Measurements from ENCODE around the gene TRPV4. TPM values are rescaled to one million over a fixed set of nuclear protein-coding genes. Genes with fewer than 3 reads are reported as not detected.

The TRPV4 gene
- total and polyA plus RNA-seq, 2 donors (not counting 3 experiments of a cell fraction or from before 2014, with no cell fraction given): 8.8 to 22.3 TPM

DNA sequence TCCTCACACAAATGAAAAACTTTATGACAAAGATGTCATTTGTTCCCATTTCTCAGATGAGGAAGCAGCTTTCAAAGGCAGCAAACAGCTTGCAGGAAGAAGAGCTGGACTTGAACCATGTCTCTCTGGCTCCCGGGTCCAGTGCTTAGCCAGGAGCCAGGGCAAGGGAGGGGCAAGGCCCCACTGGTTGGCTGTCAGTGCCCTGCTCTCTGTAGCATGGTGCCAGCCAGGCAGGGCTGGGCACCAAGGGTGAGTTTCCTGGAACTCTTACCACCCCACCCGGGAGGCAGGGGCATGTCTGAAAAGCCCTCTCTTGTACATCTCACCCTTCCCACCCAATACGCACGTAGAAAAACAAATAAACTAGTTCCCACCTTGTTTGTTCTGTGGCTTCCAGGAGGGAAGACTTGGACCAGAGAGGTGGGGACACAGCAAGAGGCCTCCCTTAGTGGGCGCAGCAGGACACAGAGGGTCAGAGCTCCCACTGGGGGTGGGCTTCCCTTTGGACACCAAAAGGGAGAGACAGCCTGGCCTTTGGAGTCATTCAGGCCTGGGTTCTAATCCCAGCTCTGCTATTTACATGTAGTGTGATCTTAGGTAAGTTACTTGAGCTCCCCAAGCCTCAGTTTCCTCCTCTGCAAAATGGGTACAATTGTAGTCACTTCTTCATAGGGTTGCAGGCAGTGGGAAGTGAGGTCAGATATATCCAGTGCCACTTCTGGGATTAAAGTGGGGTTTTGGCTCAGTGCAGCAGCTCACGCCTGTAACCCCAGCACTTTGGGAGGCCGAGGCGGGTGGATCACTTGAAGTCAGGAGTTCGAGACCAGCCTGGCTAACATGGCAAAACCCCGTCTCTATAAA, 17.2 kb downstream of the TRPV4 start:
- no peaks in the 10 kb centered on the region for H3K9me1 ChIP-seq (replicated peaks; ENCODE audit: control insufficient read depth, extremely low read depth, insufficient read depth, low read length)
- no peak overlapping the region for H3K4me2 ChIP-seq (ENCODE audit: insufficient read depth, low read length)
- FAIRE-seq: no peak
- ChIA-PET CTCF (interaction anchor here (2.3 kb wide), 1 partner anchor 10 kb away, joined by 7 read pairs; no protein-coding TSS in a partner anchor), POLR2A (no interaction called here)
- H3K27ac ChIP-seq (ENCODE audit: insufficient read depth, low read depth, low read length): no peak overlapping the region
- H3K4me3 ChIP-seq (replicated peaks in 1 of 3; ENCODE audit: insufficient read depth in 1 of 3, low read depth in 1 of 3, low read length in 3 of 3): no peak overlapping the region
- DNase-seq (ENCODE audit: low read depth, low spot score): no peak
- H4K20me1 ChIP-seq (replicated peaks; ENCODE audit: control insufficient read depth, extremely low read depth, insufficient read depth, low read length): no peaks in the 10 kb centered on the region
- no peaks in the 10 kb centered on the region for H3K27me3 ChIP-seq (ENCODE audit: control insufficient read depth in 2 of 2, insufficient read depth in 2 of 2, low read length in 2 of 2)
- intact Hi-C loops (cut with micrococcal nuclease) (loop anchor here (1.0 kb wide), 1 partner anchor 16 kb away; no protein-coding TSS in a partner anchor), dilution Hi-C loops (cut with MboI; ENCODE audit: extremely low pct_ligation_motif_present, low sequenced_read_pairs) (no loop called here)
- no peak overlapping the region for H3K9ac ChIP-seq (replicated peaks; ENCODE audit: extremely low read depth, insufficient read depth, low read length)
- H2AFZ ChIP-seq (ENCODE audit: low read depth, low read length): no peak overlapping the region
- peaks cover 0 to 7% of the 10 kb centered on the region in 2 experiments for H3K36me3 ChIP-seq (ENCODE audit: control insufficient read depth in 2 of 2, extremely low read depth in 1 of 2, insufficient read depth in 2 of 2, low read length in 2 of 2)
- no peak for TF ChIP-seq POLR2AphosphoS5 (IDR thresholded peaks at IDR 0.05; ENCODE audit: insufficient read depth, low read depth, low read length)
- TF ChIP-seq EZH2 (IDR thresholded peaks at IDR 0.05; ENCODE audit: borderline replicate concordance, low read depth, low read length, severe bottlenecking): no peak
- no peak for TF ChIP-seq POLR2A (IDR thresholded peaks at IDR 0.05; ENCODE audit: low read depth, low read length)
- TF ChIP-seq FOS (IDR thresholded peaks at IDR 0.05; ENCODE audit: borderline replicate concordance, insufficient read depth, low read length): no peak
- TF ChIP-seq, protein P1, sequence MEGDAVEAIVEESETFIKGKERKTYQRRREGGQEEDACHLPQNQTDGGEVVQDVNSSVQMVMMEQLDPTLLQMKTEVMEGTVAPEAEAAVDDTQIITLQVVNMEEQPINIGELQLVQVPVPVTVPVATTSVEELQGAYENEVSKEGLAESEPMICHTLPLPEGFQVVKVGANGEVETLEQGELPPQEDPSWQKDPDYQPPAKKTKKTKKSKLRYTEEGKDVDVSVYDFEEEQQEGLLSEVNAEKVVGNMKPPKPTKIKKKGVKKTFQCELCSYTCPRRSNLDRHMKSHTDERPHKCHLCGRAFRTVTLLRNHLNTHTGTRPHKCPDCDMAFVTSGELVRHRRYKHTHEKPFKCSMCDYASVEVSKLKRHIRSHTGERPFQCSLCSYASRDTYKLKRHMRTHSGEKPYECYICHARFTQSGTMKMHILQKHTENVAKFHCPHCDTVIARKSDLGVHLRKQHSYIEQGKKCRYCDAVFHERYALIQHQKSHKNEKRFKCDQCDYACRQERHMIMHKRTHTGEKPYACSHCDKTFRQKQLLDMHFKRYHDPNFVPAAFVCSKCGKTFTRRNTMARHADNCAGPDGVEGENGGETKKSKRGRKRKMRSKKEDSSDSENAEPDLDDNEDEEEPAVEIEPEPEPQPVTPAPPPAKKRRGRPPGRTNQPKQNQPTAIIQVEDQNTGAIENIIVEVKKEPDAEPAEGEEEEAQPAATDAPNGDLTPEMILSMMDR (IDR thresholded peaks at IDR 0.05; ENCODE audit: extremely low read depth in 1 of 2, insufficient read depth in 1 of 2, low read depth in 1 of 2, low read length in 2 of 2): no peak
- no peak for TF ChIP-seq GATA2 (IDR thresholded peaks at IDR 0.05; ENCODE audit: insufficient read depth, insufficient read length, low read depth, low read length)
- TF ChIP-seq JUN (IDR thresholded peaks at IDR 0.05; ENCODE audit: borderline replicate concordance, insufficient read depth, insufficient read length, low read depth): no peak
- TF ChIP-seq MYC (IDR thresholded peaks at IDR 0.05; ENCODE audit: low read depth, low read length): no peak
- no peak for TF ChIP-seq MAX (IDR thresholded peaks at IDR 0.05; ENCODE audit: insufficient read depth, insufficient read length)
- H3K4me1 ChIP-seq (ENCODE audit: control insufficient read depth, extremely low read depth, insufficient read depth, low read length): no peaks in the 10 kb centered on the region
- no TSS peak for BruUV-seq (replicated peaks)
- no peaks in the 10 kb centered on the region for H3K79me2 ChIP-seq (ENCODE audit: control insufficient read depth, insufficient read depth, low read length)
- no peaks in the 10 kb centered on the region for H3K9me3 ChIP-seq (replicated peaks; ENCODE audit: control insufficient read depth, insufficient read depth, low read length)

All from endothelial cell of umbilical vein (primary cell).